Measurements from ENCODE around the gene IL2RG.

The IL2RG gene

DNA sequence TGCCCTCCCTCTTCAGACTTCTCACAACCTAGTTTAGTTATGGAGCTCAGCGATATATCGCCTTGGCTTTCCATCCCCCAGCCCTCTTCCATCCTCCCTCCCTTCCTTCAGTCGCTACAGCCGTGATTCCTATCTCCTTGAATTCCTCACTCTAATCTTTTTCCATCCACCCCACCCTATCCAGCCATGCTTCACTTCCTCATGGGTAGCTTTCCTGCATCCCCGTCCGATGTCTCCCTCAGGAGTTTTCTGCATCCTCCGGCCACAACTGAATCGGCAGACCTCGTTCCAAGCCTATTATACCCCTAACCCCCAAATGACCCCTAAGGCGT, 43.7 kb downstream of the IL2RG start:
- DNase-seq, result peak in 1 of 2 experiments; percentile 1

DNA sequence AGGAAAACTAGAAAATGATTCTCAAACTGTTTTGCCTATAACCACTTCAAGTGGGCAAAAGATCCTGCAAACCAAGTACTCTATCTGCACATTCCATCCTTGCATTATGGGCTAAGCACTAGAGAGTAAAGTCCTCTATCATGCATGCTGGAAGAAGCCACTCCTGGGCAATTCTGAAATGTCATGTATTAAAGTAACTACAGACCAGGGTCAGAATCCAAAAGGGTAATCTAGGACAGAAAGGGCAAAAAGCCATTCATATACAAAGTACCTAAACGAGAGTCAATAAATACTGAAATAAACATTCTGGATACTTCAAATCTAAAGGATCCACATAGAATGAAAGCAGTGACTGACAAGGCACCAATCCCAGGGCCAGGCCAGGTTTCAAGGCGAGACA, 44.3 kb downstream of the IL2RG start:
- peak in 1 of 2 experiments; percentile 11 for DNase-seq

DNA sequence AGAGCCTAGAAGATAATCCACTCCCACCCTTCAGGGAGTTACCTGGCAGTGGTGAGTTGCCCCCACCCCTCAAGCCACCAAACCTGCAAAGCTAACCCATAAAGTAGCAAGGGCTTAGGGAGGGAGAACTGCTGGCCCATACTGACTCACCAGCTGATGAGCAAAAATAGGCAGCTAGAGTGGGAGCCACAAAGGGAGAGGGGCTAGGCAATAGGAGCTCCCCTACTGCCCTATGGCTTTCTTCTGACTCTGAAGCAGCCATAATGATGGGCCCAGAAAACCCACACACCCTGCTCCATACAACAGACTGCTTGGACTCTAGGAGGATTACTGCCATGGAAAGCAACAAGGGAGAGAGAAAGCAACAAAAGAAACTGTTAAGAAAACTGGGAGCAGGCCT, 51.2 kb downstream of the IL2RG start:
- DNase-seq, result no peak

DNA sequence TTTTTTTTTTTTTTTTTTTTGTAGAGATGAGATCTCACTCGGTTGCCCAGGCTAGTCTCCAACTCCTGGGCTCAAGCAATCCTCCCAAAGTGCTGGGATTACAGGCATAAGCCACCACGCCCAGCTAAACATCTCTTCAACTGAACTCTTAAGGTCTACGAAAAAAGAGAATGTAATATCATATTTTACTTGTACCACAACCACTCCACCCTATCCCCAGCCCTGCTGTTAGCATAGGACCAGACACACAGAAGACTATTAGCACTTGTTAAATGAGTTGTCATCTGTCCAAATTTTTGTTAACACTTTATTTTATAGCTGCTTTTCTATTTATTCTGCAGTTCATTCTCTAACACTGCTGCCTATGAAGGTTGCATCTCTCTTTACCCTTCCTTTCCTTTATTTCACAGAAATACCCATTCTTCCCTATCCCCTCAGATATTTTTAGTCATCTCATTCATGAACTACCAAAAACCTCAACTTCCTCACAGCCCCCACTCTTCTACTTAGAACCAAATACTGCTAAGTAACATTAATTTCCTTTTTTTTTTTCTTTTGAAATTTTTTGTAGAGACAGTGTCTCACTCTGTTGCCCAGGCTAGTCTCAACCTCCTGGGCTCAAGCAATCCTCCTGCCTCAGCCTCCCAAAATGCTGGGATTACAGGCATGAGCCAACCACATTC, 53.4 kb downstream of the IL2RG start:
- no peak for DNase-seq
